WTC11 (cell line): Measurements from ENCODE around the gene STAT3. TPM values are rescaled to one million over a fixed set of nuclear protein-coding genes. Genes with fewer than 3 reads are reported as not detected.

Experiments used
- ATAC-seq: fragments of 200-7000 bp; cut with Tn5 transposase; 2 replicates; pipeline ENCODE4 v1.10.0; 2021; ENCODE audit warnings: mild to moderate bottlenecking, moderate library complexity
- CTCF ChIA-PET: fragments of 300-600 bp; sonication (Branson Sonifier 250); formaldehyde crosslinking; loops from one replicate; lab custom pipeline; 2021; ENCODE audit warnings: antibody characterized with exemption; lab: Charles Lee
- POLR2A ChIA-PET: fragments of 350-600 bp; sonication (Branson Sonifier 250); formaldehyde crosslinking; loops from one replicate; lab custom pipeline; 2021; ENCODE audit warnings: antibody characterized with exemption; lab: Charles Lee
- DNase-seq: peaks from one replicate; pipeline ENCODE4 v3.0.0; 2021; ENCODE audit warnings: low spot score
- H3K27ac Mint-ChIP-seq: 2 replicates; pipeline ENCODE4 v1.8.0; 2021; ENCODE audit warnings: mixed read lengths
- H3K27me3 Mint-ChIP-seq: 2 replicates; pipeline ENCODE4 v1.8.0; 2021; ENCODE audit warnings: low read depth, mild to moderate bottlenecking, moderate library complexity, mixed read lengths
- H3K36me3 Mint-ChIP-seq: 2 replicates; pipeline ENCODE4 v1.8.0; 2021; ENCODE audit warnings: mixed read lengths
- H3K4me1 Mint-ChIP-seq: 2 replicates; pipeline ENCODE4 v1.8.0; 2022; ENCODE audit warnings: mixed read lengths
- H3K4me3 Mint-ChIP-seq: 2 replicates; pipeline ENCODE4 v1.8.0; 2021; ENCODE audit warnings: mild to moderate bottlenecking, moderate library complexity, mixed read lengths
- H3K9me3 Mint-ChIP-seq: 2 replicates; pipeline ENCODE4 v1.8.0; 2021; ENCODE audit warnings: mixed read lengths
- ETV6 ChIP-seq: sonication (generic); formaldehyde crosslinking; IDR thresholded peaks from 2 replicates; pipeline ENCODE4 v1.8.1; 2022; ENCODE audit warnings: mild to moderate bottlenecking, missing genetic modification reagents
- FOXK1 ChIP-seq: sonication (generic); formaldehyde crosslinking; IDR thresholded peaks from 2 replicates; pipeline ENCODE4 v1.8.0; 2022; ENCODE audit warnings: mild to moderate bottlenecking, moderate library complexity, missing genetic modification reagents
- FOXP1 ChIP-seq: sonication (generic); formaldehyde crosslinking; IDR thresholded peaks from 2 replicates; pipeline ENCODE4 v1.8.0; 2022; ENCODE audit warnings: missing genetic modification reagents, mild to moderate bottlenecking, moderate library complexity, borderline replicate concordance
- GABPB1 ChIP-seq: sonication (generic); formaldehyde crosslinking; IDR thresholded peaks from 2 replicates; pipeline ENCODE4 v1.8.1; 2023; ENCODE audit warnings: mild to moderate bottlenecking, missing genetic modification reagents
- ZNF121 ChIP-seq: sonication (generic); formaldehyde crosslinking; IDR thresholded peaks from 2 replicates; pipeline ENCODE4 v1.8.0; 2023; ENCODE audit warnings: missing genetic modification reagents
- ZNF423 ChIP-seq: fragments of 250-450 bp; sonication (Bioruptor Pico); IDR thresholded peaks from 2 replicates; pipeline ENCODE4 v2.1.2; 2022; ENCODE audit warnings: mild to moderate bottlenecking, moderate library complexity
- ZNF512 ChIP-seq: sonication (generic); formaldehyde crosslinking; IDR thresholded peaks from 2 replicates; pipeline ENCODE4 v1.8.1; 2022; ENCODE audit warnings: missing genetic modification reagents, borderline replicate concordance
- total RNA-seq: library from RNA; stranded (reverse); gene quantifications from 3 replicates; pipeline ENCODE4 v1.2.3, GENCODE V29; 2021
- TF ChIP-seq, protein P1 (sequence below): fragments of 250-450 bp; sonication (Bioruptor Pico); IDR thresholded peaks from 2 replicates; pipeline ENCODE4 v1.9.0; 2021; ENCODE audit warnings: moderate library complexity, mild to moderate bottlenecking, inconsistent platforms, borderline replicate concordance
- TF ChIP-seq, protein P2 (sequence below): sonication (generic); formaldehyde crosslinking; IDR thresholded peaks from 2 replicates; pipeline ENCODE4 v1.8.1; 2023; ENCODE audit warnings: mild to moderate bottlenecking, moderate library complexity, missing genetic modification reagents
- TF ChIP-seq, protein P3 (sequence below): sonication (generic); formaldehyde crosslinking; IDR thresholded peaks from 2 replicates; pipeline ENCODE4 v1.8.0; 2023; ENCODE audit warnings: missing genetic modification reagents, mild to moderate bottlenecking, borderline replicate concordance
- TF ChIP-seq, protein P4 (sequence below): sonication (generic); formaldehyde crosslinking; IDR thresholded peaks from 2 replicates; pipeline ENCODE4 v1.8.0; 2022; ENCODE audit warnings: mild to moderate bottlenecking, missing genetic modification reagents
- TF ChIP-seq, protein P5 (sequence below): sonication (generic); formaldehyde crosslinking; IDR thresholded peaks from 2 replicates; pipeline ENCODE4 v1.8.0; 2022; ENCODE audit warnings: mild to moderate bottlenecking, missing genetic modification reagents
- TF ChIP-seq, protein P6 (sequence below): fragments of 250-450 bp; sonication (Bioruptor Pico); conservative IDR thresholded peaks from 2 replicates; pipeline ENCODE4 v1.9.0; 2021; ENCODE audit warnings: mild to moderate bottlenecking
- TF ChIP-seq, protein P7 (sequence below): sonication (generic); formaldehyde crosslinking; IDR thresholded peaks from 2 replicates; pipeline ENCODE4 v1.8.1; 2023; ENCODE audit warnings: mild to moderate bottlenecking, missing genetic modification reagents, moderate library complexity
- TF ChIP-seq, protein P8 (sequence below): sonication (generic); formaldehyde crosslinking; IDR thresholded peaks from 2 replicates; pipeline ENCODE4 v1.8.1; 2023; ENCODE audit warnings: mild to moderate bottlenecking, missing genetic modification reagents
- TF ChIP-seq, protein P9 (sequence below): sonication (generic); formaldehyde crosslinking; IDR thresholded peaks from 2 replicates; pipeline ENCODE4 v1.8.0; 2022; ENCODE audit warnings: mild to moderate bottlenecking, missing genetic modification reagents

Gene STAT3
- total RNA-seq, 1 experiment from 2014 or later, result 98.0 TPM

DNA sequence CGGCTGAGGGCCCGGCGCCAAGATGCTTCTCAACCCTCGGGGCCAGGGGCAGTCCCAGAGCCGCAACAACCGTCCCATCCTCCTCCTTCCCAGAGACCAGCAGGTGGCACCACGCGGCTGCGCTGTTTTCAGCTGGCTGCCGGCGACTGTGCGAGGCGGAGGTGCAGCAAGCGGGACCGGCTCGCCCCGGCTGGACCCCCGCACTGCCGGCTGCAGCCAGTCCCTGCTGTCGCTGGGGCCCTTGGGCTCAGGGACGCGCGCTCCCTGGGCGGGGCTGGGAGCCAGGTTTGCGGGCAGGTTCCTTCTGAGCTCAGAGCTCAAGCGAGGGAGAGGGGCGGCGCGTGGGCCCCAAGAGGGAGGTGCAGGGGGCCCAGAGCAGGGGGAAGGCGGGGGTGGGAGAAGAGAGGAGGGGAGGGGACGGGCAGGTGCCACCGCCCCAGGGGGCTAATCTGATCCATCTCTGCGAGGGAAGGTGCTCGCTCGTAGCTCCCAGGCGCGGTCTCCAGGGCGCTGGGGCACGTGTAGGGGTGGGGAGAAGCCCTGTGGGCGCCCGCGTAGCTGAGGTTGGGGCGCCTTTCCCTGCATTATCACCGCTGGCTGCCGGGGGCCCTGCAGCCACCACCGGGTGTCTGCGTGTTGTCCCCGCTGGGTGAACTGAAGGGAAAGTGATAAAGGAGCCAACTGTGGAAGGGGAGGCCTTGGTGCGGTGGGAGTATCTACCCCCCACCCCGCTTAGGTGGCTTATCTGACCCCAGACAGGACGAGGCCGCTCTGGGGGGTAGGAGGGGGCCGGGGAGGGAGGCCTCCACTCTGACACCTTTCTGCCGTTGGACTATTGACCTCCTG, 75.7 kb downstream of the STAT3 start:
- ChIA-PET CTCF (interaction anchor here (0.6 to 12.3 kb wide), 37 partner anchors 9 to 348 kb away, joined by 3 to 196 read pairs (median 4); partner anchors contain the start of genes CAVIN1, GHDC, KCNH4 and PSMC3IP), POLR2A (interaction anchor here (0.6 to 1.8 kb wide), 7 partner anchors 11 to 277 kb away, joined by 3 to 9 read pairs (median 5); partner anchors contain the start of gene STAT3)
- Mint-ChIP-seq H3K4me3 (peak overlapping the region; percentile 38; the same call in 1 of the 2 replicates), H3K4me1 (peaks cover 33% of the 10 kb centered on the region), H3K36me3 (peaks cover 19% of the 10 kb centered on the region), H3K27ac (no peak overlapping the region), H3K9me3 (no peaks in the 10 kb centered on the region), H3K27me3 (no peaks in the 10 kb centered on the region)
- peak; percentile 93 for DNase-seq
- ATAC-seq, result peak; percentile 86
- TF ChIP-seq ZNF512 (CRISPR knock-in tag) (no peak), FOXK1 (CRISPR knock-in tag) (peak; percentile 86), FOXP1 (CRISPR knock-in tag) (peak; percentile 82), ZNF423 (CRISPR knock-in tag) (peak; percentile 65), ZNF121 (CRISPR knock-in tag) (0 out of 2 replicates have a peak, but pooled peaks have one; percentile 18), ETV6 (CRISPR knock-in tag) (peak; percentile 76; the same call in 1 of the 2 replicates), GABPB1 (CRISPR knock-in tag) (peak; percentile 45; the same call in 1 of the 2 replicates)
- TF ChIP-seq, protein P1, sequence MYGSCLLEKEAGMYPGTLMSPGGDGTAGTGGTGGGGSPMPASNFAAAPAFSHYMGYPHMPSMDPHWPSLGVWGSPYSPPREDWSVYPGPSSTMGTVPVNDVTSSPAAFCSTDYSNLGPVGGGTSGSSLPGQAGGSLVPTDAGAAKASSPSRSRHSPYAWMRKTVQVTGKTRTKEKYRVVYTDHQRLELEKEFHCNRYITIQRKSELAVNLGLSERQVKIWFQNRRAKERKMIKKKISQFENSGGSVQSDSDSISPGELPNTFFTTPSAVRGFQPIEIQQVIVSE (CRISPR knock-in tag), result no peak
- TF ChIP-seq, protein P2, sequence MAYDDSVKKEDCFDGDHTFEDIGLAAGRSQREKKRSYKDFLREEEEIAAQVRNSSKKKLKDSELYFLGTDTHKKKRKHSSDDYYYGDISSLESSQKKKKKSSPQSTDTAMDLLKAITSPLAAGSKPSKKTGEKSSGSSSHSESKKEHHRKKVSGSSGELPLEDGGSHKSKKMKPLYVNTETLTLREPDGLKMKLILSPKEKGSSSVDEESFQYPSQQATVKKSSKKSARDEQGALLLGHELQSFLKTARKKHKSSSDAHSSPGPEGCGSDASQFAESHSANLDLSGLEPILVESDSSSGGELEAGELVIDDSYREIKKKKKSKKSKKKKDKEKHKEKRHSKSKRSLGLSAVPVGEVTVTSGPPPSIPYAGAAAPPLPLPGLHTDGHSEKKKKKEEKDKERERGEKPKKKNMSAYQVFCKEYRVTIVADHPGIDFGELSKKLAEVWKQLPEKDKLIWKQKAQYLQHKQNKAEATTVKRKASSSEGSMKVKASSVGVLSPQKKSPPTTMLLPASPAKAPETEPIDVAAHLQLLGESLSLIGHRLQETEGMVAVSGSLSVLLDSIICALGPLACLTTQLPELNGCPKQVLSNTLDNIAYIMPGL (CRISPR knock-in tag), result peak; percentile 86
- TF ChIP-seq, protein P3, sequence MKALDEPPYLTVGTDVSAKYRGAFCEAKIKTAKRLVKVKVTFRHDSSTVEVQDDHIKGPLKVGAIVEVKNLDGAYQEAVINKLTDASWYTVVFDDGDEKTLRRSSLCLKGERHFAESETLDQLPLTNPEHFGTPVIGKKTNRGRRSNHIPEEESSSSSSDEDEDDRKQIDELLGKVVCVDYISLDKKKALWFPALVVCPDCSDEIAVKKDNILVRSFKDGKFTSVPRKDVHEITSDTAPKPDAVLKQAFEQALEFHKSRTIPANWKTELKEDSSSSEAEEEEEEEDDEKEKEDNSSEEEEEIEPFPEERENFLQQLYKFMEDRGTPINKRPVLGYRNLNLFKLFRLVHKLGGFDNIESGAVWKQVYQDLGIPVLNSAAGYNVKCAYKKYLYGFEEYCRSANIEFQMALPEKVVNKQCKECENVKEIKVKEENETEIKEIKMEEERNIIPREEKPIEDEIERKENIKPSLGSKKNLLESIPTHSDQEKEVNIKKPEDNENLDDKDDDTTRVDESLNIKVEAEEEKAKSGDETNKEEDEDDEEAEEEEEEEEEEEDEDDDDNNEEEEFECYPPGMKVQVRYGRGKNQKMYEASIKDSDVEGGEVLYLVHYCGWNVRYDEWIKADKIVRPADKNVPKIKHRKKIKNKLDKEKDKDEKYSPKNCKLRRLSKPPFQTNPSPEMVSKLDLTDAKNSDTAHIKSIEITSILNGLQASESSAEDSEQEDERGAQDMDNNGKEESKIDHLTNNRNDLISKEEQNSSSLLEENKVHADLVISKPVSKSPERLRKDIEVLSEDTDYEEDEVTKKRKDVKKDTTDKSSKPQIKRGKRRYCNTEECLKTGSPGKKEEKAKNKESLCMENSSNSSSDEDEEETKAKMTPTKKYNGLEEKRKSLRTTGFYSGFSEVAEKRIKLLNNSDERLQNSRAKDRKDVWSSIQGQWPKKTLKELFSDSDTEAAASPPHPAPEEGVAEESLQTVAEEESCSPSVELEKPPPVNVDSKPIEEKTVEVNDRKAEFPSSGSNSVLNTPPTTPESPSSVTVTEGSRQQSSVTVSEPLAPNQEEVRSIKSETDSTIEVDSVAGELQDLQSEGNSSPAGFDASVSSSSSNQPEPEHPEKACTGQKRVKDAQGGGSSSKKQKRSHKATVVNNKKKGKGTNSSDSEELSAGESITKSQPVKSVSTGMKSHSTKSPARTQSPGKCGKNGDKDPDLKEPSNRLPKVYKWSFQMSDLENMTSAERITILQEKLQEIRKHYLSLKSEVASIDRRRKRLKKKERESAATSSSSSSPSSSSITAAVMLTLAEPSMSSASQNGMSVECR (CRISPR knock-in tag), result 0 out of 2 replicates have a peak, but pooled peaks have one; percentile 42
- TF ChIP-seq, protein P4, sequence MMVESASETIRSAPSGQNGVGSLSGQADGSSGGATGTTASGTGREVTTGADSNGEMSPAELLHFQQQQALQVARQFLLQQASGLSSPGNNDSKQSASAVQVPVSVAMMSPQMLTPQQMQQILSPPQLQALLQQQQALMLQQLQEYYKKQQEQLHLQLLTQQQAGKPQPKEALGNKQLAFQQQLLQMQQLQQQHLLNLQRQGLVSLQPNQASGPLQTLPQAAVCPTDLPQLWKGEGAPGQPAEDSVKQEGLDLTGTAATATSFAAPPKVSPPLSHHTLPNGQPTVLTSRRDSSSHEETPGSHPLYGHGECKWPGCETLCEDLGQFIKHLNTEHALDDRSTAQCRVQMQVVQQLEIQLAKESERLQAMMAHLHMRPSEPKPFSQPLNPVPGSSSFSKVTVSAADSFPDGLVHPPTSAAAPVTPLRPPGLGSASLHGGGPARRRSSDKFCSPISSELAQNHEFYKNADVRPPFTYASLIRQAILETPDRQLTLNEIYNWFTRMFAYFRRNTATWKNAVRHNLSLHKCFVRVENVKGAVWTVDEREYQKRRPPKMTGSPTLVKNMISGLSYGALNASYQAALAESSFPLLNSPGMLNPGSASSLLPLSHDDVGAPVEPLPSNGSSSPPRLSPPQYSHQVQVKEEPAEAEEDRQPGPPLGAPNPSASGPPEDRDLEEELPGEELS (CRISPR knock-in tag), result peak; percentile 69
- TF ChIP-seq, protein P5, sequence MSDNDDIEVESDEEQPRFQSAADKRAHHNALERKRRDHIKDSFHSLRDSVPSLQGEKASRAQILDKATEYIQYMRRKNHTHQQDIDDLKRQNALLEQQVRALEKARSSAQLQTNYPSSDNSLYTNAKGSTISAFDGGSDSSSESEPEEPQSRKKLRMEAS (CRISPR knock-in tag), result peak; percentile 77; the same call in 1 of the 2 replicates
- TF ChIP-seq, protein P6, sequence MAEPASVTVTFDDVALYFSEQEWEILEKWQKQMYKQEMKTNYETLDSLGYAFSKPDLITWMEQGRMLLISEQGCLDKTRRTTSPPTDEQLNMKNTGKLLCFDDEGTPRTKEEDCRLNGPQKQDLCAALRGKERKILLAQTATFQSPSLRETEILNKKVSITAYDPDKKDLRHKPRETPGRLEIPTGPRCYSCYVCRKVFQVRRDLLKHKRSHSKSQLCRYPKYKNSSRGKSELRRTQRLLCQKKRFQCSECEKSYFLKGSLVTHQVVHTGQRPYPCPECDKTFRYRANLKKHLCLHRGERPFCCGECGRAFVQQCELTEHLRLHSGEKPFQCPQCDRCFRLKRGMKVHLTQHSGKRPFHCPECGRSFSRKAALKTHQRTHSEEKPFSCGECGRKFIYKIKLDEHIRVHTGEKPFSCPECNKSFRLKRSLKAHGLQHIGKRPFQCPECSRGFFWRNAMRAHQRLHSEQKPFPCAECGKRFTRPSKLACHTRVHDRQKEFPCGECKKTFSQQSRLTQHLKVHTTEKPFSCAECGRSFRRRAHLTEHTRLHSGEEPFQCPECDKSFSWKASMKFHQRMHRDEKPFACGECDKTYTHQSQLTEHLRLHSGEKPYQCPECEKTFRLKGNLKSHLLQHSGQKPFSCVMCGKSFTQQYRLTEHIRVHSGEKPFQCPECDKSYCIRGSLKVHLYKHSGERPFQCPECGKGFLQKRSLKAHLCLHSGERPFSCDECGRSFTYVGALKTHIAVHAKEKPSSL, result no peak
- TF ChIP-seq, protein P7, sequence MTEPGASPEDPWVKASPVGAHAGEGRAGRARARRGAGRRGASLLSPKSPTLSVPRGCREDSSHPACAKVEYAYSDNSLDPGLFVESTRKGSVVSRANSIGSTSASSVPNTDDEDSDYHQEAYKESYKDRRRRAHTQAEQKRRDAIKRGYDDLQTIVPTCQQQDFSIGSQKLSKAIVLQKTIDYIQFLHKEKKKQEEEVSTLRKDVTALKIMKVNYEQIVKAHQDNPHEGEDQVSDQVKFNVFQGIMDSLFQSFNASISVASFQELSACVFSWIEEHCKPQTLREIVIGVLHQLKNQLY (CRISPR knock-in tag), result no peak
- TF ChIP-seq, protein P8, sequence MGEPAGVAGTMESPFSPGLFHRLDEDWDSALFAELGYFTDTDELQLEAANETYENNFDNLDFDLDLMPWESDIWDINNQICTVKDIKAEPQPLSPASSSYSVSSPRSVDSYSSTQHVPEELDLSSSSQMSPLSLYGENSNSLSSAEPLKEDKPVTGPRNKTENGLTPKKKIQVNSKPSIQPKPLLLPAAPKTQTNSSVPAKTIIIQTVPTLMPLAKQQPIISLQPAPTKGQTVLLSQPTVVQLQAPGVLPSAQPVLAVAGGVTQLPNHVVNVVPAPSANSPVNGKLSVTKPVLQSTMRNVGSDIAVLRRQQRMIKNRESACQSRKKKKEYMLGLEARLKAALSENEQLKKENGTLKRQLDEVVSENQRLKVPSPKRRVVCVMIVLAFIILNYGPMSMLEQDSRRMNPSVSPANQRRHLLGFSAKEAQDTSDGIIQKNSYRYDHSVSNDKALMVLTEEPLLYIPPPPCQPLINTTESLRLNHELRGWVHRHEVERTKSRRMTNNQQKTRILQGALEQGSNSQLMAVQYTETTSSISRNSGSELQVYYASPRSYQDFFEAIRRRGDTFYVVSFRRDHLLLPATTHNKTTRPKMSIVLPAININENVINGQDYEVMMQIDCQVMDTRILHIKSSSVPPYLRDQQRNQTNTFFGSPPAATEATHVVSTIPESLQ (CRISPR knock-in tag), result no peak
- TF ChIP-seq, protein P9, sequence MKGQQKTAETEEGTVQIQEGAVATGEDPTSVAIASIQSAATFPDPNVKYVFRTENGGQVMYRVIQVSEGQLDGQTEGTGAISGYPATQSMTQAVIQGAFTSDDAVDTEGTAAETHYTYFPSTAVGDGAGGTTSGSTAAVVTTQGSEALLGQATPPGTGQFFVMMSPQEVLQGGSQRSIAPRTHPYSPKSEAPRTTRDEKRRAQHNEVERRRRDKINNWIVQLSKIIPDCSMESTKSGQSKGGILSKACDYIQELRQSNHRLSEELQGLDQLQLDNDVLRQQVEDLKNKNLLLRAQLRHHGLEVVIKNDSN, result peak; percentile 26; the same call in 1 of the 2 replicates
